Measurements from ENCODE around the gene DENND1B. TPM values are rescaled to one million over a fixed set of nuclear protein-coding genes. Genes with fewer than 3 reads are reported as not detected.
"Not testable (repeated sequence)": the region's sequence is repeated elsewhere in the genome, so short reads cannot be mapped to it uniquely, and the experiment has no call there.

The DENND1B gene
- total RNA-seq, 1 donor from 2014 or later: 7.1 TPM

- DNase-seq (ENCODE audit: low spot score): no peak
Measured at GRCh38 chr1:197745911-197746310, 29.4 kb downstream of the DENND1B start.

- DNase-seq (ENCODE audit: low spot score): no peak
Measured at GRCh38 chr1:197744979-197745378, 30.3 kb downstream of the DENND1B start.

GRCh38 chr1:197743578-197743977 lies 31.7 kb downstream of the DENND1B start:
- no peak for DNase-seq (ENCODE audit: low spot score)

GRCh38 chr1:197740992-197741391 lies 34.3 kb downstream of the DENND1B start:
- DNase-seq (ENCODE audit: low spot score): no peak

GRCh38 chr1:197738927-197739326 lies 36.4 kb downstream of the DENND1B start:
- no peak for DNase-seq (ENCODE audit: low spot score)

- no peak for DNase-seq (ENCODE audit: low spot score)
Measured at GRCh38 chr1:197737916-197738315, 37.4 kb downstream of the DENND1B start.

GRCh38 chr1:197736685-197737084 lies 38.6 kb downstream of the DENND1B start:
- DNase-seq (ENCODE audit: low spot score): no peak

- no peak for DNase-seq (ENCODE audit: low spot score)
Measured at GRCh38 chr1:197735461-197735860, 39.8 kb downstream of the DENND1B start.

- DNase-seq (ENCODE audit: low spot score): no peak
Measured at GRCh38 chr1:197733324-197733723, 42.0 kb downstream of the DENND1B start.

GRCh38 chr1:197732187-197732586 lies 43.1 kb downstream of the DENND1B start:
- no peak for DNase-seq (ENCODE audit: low spot score)

- DNase-seq (ENCODE audit: low spot score): no peak
Measured at GRCh38 chr1:197731449-197731848, 43.8 kb downstream of the DENND1B start.

- no peak for DNase-seq (ENCODE audit: low spot score)
Measured at GRCh38 chr1:197725976-197726375, 49.3 kb downstream of the DENND1B start.

GRCh38 chr1:197725044-197725443 lies 50.2 kb downstream of the DENND1B start:
- no peak for DNase-seq (ENCODE audit: low spot score)

GRCh38 chr1:197715806-197716205 lies 59.5 kb downstream of the DENND1B start:
- no peak for DNase-seq (ENCODE audit: low spot score)

- no peak for DNase-seq (ENCODE audit: low spot score)
Measured at GRCh38 chr1:197706601-197707000, 68.7 kb downstream of the DENND1B start.

GRCh38 chr1:197705941-197706340 lies 69.3 kb downstream of the DENND1B start:
- DNase-seq (ENCODE audit: low spot score): no peak

- DNase-seq (ENCODE audit: low spot score): not testable (repeated sequence)
Measured at GRCh38 chr1:197700688-197701087, 74.6 kb downstream of the DENND1B start.

- DNase-seq (ENCODE audit: low spot score): no peak
Measured at GRCh38 chr1:197696372-197696771, 78.9 kb downstream of the DENND1B start.

- DNase-seq (ENCODE audit: low spot score): no peak
Measured at GRCh38 chr1:197695961-197696360, 79.3 kb downstream of the DENND1B start.

- DNase-seq (ENCODE audit: low spot score): no peak
Measured at GRCh38 chr1:197692965-197693364, 82.3 kb downstream of the DENND1B start.

- no peak for DNase-seq (ENCODE audit: low spot score)
Measured at GRCh38 chr1:197691816-197692215, 83.5 kb downstream of the DENND1B start.

- DNase-seq (ENCODE audit: low spot score): no peak
Measured at GRCh38 chr1:197690074-197690473, 85.2 kb downstream of the DENND1B start.

- no peak for DNase-seq (ENCODE audit: low spot score)
Measured at GRCh38 chr1:197688233-197688632, 87.0 kb downstream of the DENND1B start.

- no peak for DNase-seq (ENCODE audit: low spot score)
Measured at GRCh38 chr1:197686702-197687355, 88.5 kb downstream of the DENND1B start.

All from mesenteric fat pad (tissue), 1 donor.